GM19328 (cell line): ENCODE measurements around the gene TUT7.

Experiments
- ATAC-seq: cut with Tn5 transposase; IDR thresholded peaks from one replicate; pipeline ENCODE4 v1.9.1; 2021; ENCODE audit warnings: mild to moderate bottlenecking, moderate library complexity; ENCODE audit not compliant: unreplicated experiment

The TUT7 gene

GRCh38 chr9:86259557-86259956 is 94.7 kb downstream of the TUT7 start, which contains the start of gene C9orf153:
Gene C9orf153 (minus strand): TSS chr9:86259657. CDS start chr9:86229603, 30,054 bp downstream.
- ATAC-seq = no peak

GRCh38 chr9:86257391-86257790 is 96.8 kb downstream of the TUT7 start:
- no peak for ATAC-seq

GRCh38 chr9:86256653-86257052 is 97.6 kb downstream of the TUT7 start:
- no peak for ATAC-seq

GRCh38 chr9:86253577-86253976 is 100.6 kb downstream of the TUT7 start:
- ATAC-seq = no peak

GRCh38 chr9:86252870-86253269 is 101.3 kb downstream of the TUT7 start:
- ATAC-seq = no peak

- ATAC-seq = no peak
Measured at GRCh38 chr9:86250123-86250522, 104.1 kb downstream of the TUT7 start.

- ATAC-seq = no peak
Measured at GRCh38 chr9:86248746-86249145, 105.5 kb downstream of the TUT7 start.

GRCh38 chr9:86246752-86247161 is 107.5 kb downstream of the TUT7 start:
- ATAC-seq = no peak

- no peak for ATAC-seq
Measured at GRCh38 chr9:86242071-86242470, 112.1 kb downstream of the TUT7 start.

- no peak for ATAC-seq
Measured at GRCh38 chr9:86241216-86241615, 113.0 kb downstream of the TUT7 start.

- ATAC-seq = no peak
Measured at GRCh38 chr9:86238861-86239770, 115.1 kb downstream of the TUT7 start.
